H9 (cell line): ENCODE data around the gene STX8. TPM values are rescaled to one million over a fixed set of nuclear protein-coding genes. Genes with fewer than 3 reads are reported as not detected.
A peak's percentile ranks its signal among the peaks of the same experiment; 100 is the strongest.

Experiments used
- DNase-seq: peaks from one replicate; pipeline ENCODE4 v3.0.0-alpha.2; 2017
- H2AFZ ChIP-seq: one replicate; pipeline ENCODE4 v1.6.1; 2013; ENCODE audit warnings: mild to moderate bottlenecking, low read length, control low read depth, moderate library complexity
- H2AK5ac ChIP-seq: 2 replicates; pipeline ENCODE4 v1.6.1; 2013; ENCODE audit warnings: low read length, control low read depth, mixed read lengths; ENCODE audit not compliant: insufficient read length
- H2BK120ac ChIP-seq: one replicate; pipeline ENCODE4 v1.6.1; 2013; ENCODE audit warnings: low read depth, mild to moderate bottlenecking, low read length, control low read depth, inconsistent platforms; ENCODE audit not compliant: poor library complexity, severe bottlenecking
- H2BK12ac ChIP-seq: 2 replicates; pipeline ENCODE4 v1.6.1; 2013; ENCODE audit warnings: low read length, control low read depth, mixed read lengths, low read depth; ENCODE audit not compliant: insufficient read length
- H2BK15ac ChIP-seq: 2 replicates; pipeline ENCODE4 v1.6.1; 2013; ENCODE audit warnings: low read depth, low read length, control low read depth
- H2BK20ac ChIP-seq: one replicate; pipeline ENCODE4 v1.6.1; 2013; ENCODE audit warnings: low read depth, mild to moderate bottlenecking, low read length, control low read depth, inconsistent platforms; ENCODE audit not compliant: poor library complexity, severe bottlenecking
- H2BK5ac ChIP-seq: 2 replicates; pipeline ENCODE4 v1.6.1; 2013; ENCODE audit warnings: low read length, control low read depth, mixed read lengths; ENCODE audit not compliant: insufficient read length
- H3K14ac ChIP-seq: 2 replicates; pipeline ENCODE4 v1.6.1; 2013; ENCODE audit warnings: low read length, control low read depth; ENCODE audit not compliant: insufficient read depth
- H3K18ac ChIP-seq: 2 replicates; pipeline ENCODE4 v1.6.1; 2013; ENCODE audit warnings: low read depth, mild to moderate bottlenecking, mixed read lengths, low read length, control low read depth; ENCODE audit not compliant: insufficient read length
- H3K23ac ChIP-seq: 2 replicates; pipeline ENCODE4 v1.6.1; 2013; ENCODE audit warnings: low read length, control low read depth, mixed read lengths, low read depth; ENCODE audit not compliant: insufficient read length
- H3K23me2 ChIP-seq: 2 replicates; pipeline ENCODE4 v1.6.1; 2013; ENCODE audit warnings: low read depth, mild to moderate bottlenecking, mixed read lengths, low read length, control low read depth; ENCODE audit not compliant: insufficient read length, poor library complexity, severe bottlenecking
- H3K27ac ChIP-seq: 2 replicates; pipeline ENCODE4 v1.5.1; 2013; ENCODE audit warnings: low read length, control low read depth, mixed read lengths, low read depth; ENCODE audit not compliant: insufficient read length
- H3K27me3 ChIP-seq: 2 replicates; pipeline ENCODE4 v1.6.1; 2013; ENCODE audit warnings: low read length, control low read depth, inconsistent platforms; ENCODE audit not compliant: insufficient read depth
- H3K4ac ChIP-seq: 2 replicates; pipeline ENCODE4 v1.6.1; 2013; ENCODE audit warnings: low read depth, mild to moderate bottlenecking, control low read depth, inconsistent platforms, low read length, moderate library complexity
- H3K4me1 ChIP-seq: 2 replicates; pipeline ENCODE4 v1.6.1; 2013; ENCODE audit warnings: low read length, control low read depth, inconsistent platforms; ENCODE audit not compliant: insufficient read depth
- H3K4me2 ChIP-seq: 2 replicates; pipeline ENCODE4 v1.6.1; 2013; ENCODE audit warnings: low read length, control low read depth, mixed read lengths; ENCODE audit not compliant: insufficient read length, insufficient read depth
- H3K56ac ChIP-seq: 2 replicates; pipeline ENCODE4 v1.6.1; 2013; ENCODE audit warnings: low read depth, mild to moderate bottlenecking, mixed read lengths, low read length, control low read depth; ENCODE audit not compliant: insufficient read length
- H3K79me1 ChIP-seq: 2 replicates; pipeline ENCODE4 v1.6.1; 2013; ENCODE audit warnings: low read depth, mild to moderate bottlenecking, moderate library complexity, low read length, control low read depth, inconsistent platforms; ENCODE audit not compliant: insufficient read depth, poor library complexity, severe bottlenecking
- H3K79me2 ChIP-seq: 2 replicates; pipeline ENCODE4 v1.6.1; 2013; ENCODE audit warnings: low read length, control low read depth, inconsistent platforms; ENCODE audit not compliant: insufficient read depth
- H3K9ac ChIP-seq: 2 replicates; pipeline ENCODE4 v1.6.1; 2013; ENCODE audit warnings: low read length, control low read depth, mixed read lengths; ENCODE audit not compliant: insufficient read length; ENCODE audit errors: extremely low read depth
- H3K9me3 ChIP-seq: one replicate; pipeline ENCODE4 v1.6.1; 2013; ENCODE audit warnings: low read depth, low read length, inconsistent platforms; ENCODE audit not compliant: control insufficient read depth
- H3T11ph ChIP-seq: one replicate; pipeline ENCODE4 v1.6.1; 2013; ENCODE audit warnings: mild to moderate bottlenecking, low read length, control low read depth, inconsistent platforms
- H4K20me1 ChIP-seq: one replicate; pipeline ENCODE4 v1.6.1; 2013; ENCODE audit not compliant: control insufficient read depth, insufficient read length, insufficient read depth
- H4K5ac ChIP-seq: 2 replicates; pipeline ENCODE4 v1.6.1; 2013; ENCODE audit warnings: low read depth, mild to moderate bottlenecking, mixed read lengths, low read length, control low read depth; ENCODE audit not compliant: insufficient read length
- H4K8ac ChIP-seq: replicated peaks from 2 replicates; pipeline ENCODE4 v1.6.1; 2013; ENCODE audit warnings: low read length, control low read depth, mixed read lengths, low read depth; ENCODE audit not compliant: insufficient read length
- H4K91ac ChIP-seq: 2 replicates; pipeline ENCODE4 v1.6.1; 2013; ENCODE audit warnings: low read depth, mild to moderate bottlenecking, moderate library complexity, mixed read lengths, low read length, control low read depth; ENCODE audit not compliant: insufficient read length
- H3K27ac Mint-ChIP-seq, 3 experiments: 2 replicates in 2 of 3; 3 replicates in 1 of 3; pipeline ENCODE4 v1.8.0; 2020 to 2021; ENCODE audit warnings: mixed read lengths in 3 of 3, mild to moderate bottlenecking in 1 of 3, moderate library complexity in 1 of 3
- H3K27me3 Mint-ChIP-seq: 2 replicates; pipeline ENCODE4 v1.8.0; 2021; ENCODE audit warnings: low read depth, mild to moderate bottlenecking, moderate library complexity, mixed read lengths
- H3K36me3 Mint-ChIP-seq, 3 experiments: 2 replicates in 2 of 3; 3 replicates in 1 of 3; pipeline ENCODE4 v1.8.0; 2020 to 2021; ENCODE audit warnings: low read depth in 3 of 3, mixed read lengths in 3 of 3; ENCODE audit not compliant: insufficient read depth in 1 of 3
- H3K4me1 Mint-ChIP-seq, 2 experiments: 2 replicates each; pipeline ENCODE4 v1.8.0; 2020; ENCODE audit warnings: mixed read lengths in 2 of 2
- H3K4me3 Mint-ChIP-seq, 2 experiments: 2 replicates in 1 of 2; 3 replicates in 1 of 2; pipeline ENCODE4 v1.8.0; 2020 to 2021; ENCODE audit warnings: mild to moderate bottlenecking in 2 of 2, mixed read lengths in 2 of 2, moderate library complexity in 1 of 2
- H3K9me3 Mint-ChIP-seq, 2 experiments: 2 replicates in 1 of 2; 3 replicates in 1 of 2; pipeline ENCODE4 v1.8.0; 2020; ENCODE audit warnings: mild to moderate bottlenecking in 2 of 2, mixed read lengths in 2 of 2, moderate library complexity in 1 of 2
- CTCF ChIP-seq: fragments of 200-600 bp; sonication (generic); conservative IDR thresholded peaks from 3 replicates; pipeline ENCODE4 v1.8.0; 2021; ENCODE audit warnings: antibody characterized with exemption, mild to moderate bottlenecking
- WGBS: extraction: QIAGEN DNeasy Blood & Tissue Kit; methylation state at CpG from one replicate; pipeline ENCODE4 v1.1.7; 2013; ENCODE audit warnings: missing lambda C conversion rate, low lambda C conversion rate, mixed read lengths; ENCODE audit not compliant: insufficient read length; ENCODE audit errors: extremely low coverage; 5-methylcytosine and 5-hydroxymethylcytosine counted together
- total RNA-seq: library from RNA; stranded (reverse); gene quantifications from 2 replicates; pipeline ENCODE4 v1.2.1, GENCODE V29; 2021

The STX8 gene
- total RNA-seq, 1 experiment from 2014 or later: 55.1 TPM

GRCh38 chr17:9330141-9330540 lies 245.5 kb downstream of the STX8 start:
- Histone ChIP-seq H2AFZ (no peak overlapping the region), H4K8ac (no peak overlapping the region), H2AK5ac (no peak overlapping the region), H3K9ac (no peak overlapping the region), H3K4me1 (peaks cover 14% of the 10 kb centered on the region; the same call in 1 of the 2 replicates), H2BK15ac (no peak overlapping the region), H3K27ac (no peak overlapping the region), H3K79me1 (no peaks in the 10 kb centered on the region), H3K79me2 (no peaks in the 10 kb centered on the region), H3K18ac (no peak overlapping the region), H3K4me2 (no peak overlapping the region), H3K56ac (no peak overlapping the region), H3K23me2 (no peaks in the 10 kb centered on the region), H3T11ph (no peak overlapping the region), H2BK12ac (no peak overlapping the region), H2BK120ac (no peak overlapping the region), H2BK5ac (no peak overlapping the region), H3K23ac (no peak overlapping the region), H3K9me3 (no peaks in the 10 kb centered on the region), H3K27me3 (no peaks in the 10 kb centered on the region), H4K5ac (no peak overlapping the region), H2BK20ac (no peak overlapping the region), H3K14ac (no peak overlapping the region), H4K20me1 (no peaks in the 10 kb centered on the region), H3K4ac (no peak overlapping the region), H4K91ac (no peak overlapping the region)
- Mint-ChIP-seq H3K4me1 (peaks cover 31 to 34% of the 10 kb centered on the region in 2 experiments), H3K36me3 (peaks cover 7 to 16% (median 8%) of the 10 kb centered on the region in 3 experiments), H3K27ac (no peak overlapping the region), H3K27me3 (peaks cover 19% of the 10 kb centered on the region), H3K4me3 (peak overlapping the region in 1 of 2 experiments; percentile 67; a peak in 1 of 5 replicates), H3K9me3 (peaks cover 12 to 16% of the 10 kb centered on the region in 2 experiments)
- peak; percentile 31 for TF ChIP-seq CTCF
- peak; percentile 63 for DNase-seq
- WGBS: no CpG with 5 or more reads among the region's 5 CpGs
